GM19324 (cell line): ENCODE results near the gene AMZ2.

Experiments
- ATAC-seq: cut with Tn5 transposase; IDR thresholded peaks from one replicate; pipeline ENCODE4 v1.9.1; 2021; ENCODE audit warnings: mild to moderate bottlenecking, moderate library complexity; ENCODE audit not compliant: unreplicated experiment, low FRiP score

Gene AMZ2

GRCh38 chr17:68290268-68290954 lies 42.6 kb downstream of the AMZ2 start:
- no peak for ATAC-seq

GRCh38 chr17:68290955-68291835 lies 43.4 kb downstream of the AMZ2 start, which contains the start of the genes ARSG and SLC16A6:
ARSG (plus strand) TSS chr17:68291495; CDS start chr17:68307494, 15,999 bp downstream.
SLC16A6 (minus strand) TSS chr17:68291127; CDS start chr17:68278320, 12,807 bp downstream.
- peak; percentile 61 for ATAC-seq

GRCh38 chr17:68291836-68292688 lies 44.2 kb downstream of the AMZ2 start:
- peak; percentile 67 for ATAC-seq

GRCh38 chr17:68292689-68293040 lies 44.8 kb downstream of the AMZ2 start:
- no peak for ATAC-seq

GRCh38 chr17:68293490-68294195 lies 45.8 kb downstream of the AMZ2 start:
- ATAC-seq: no peak

- ATAC-seq: no peak
Observed at GRCh38 chr17:68294196-68294555, 46.3 kb downstream of the AMZ2 start.

GRCh38 chr17:68294617-68295016 lies 46.8 kb downstream of the AMZ2 start:
- no peak for ATAC-seq

- no peak for ATAC-seq
Observed at GRCh38 chr17:68295086-68295485, 47.2 kb downstream of the AMZ2 start.

- no peak for ATAC-seq
Observed at GRCh38 chr17:68296217-68297191, 48.7 kb downstream of the AMZ2 start.

GRCh38 chr17:68297195-68297594 lies 49.4 kb downstream of the AMZ2 start:
- ATAC-seq: no peak

GRCh38 chr17:68298601-68299000 lies 50.8 kb downstream of the AMZ2 start:
- ATAC-seq: no peak

- no peak for ATAC-seq
Observed at GRCh38 chr17:68299817-68300216, 52.0 kb downstream of the AMZ2 start.

GRCh38 chr17:68301438-68301959 lies 53.7 kb downstream of the AMZ2 start:
- ATAC-seq: no peak

GRCh38 chr17:68302066-68302564 lies 54.3 kb downstream of the AMZ2 start:
- ATAC-seq: no peak

GRCh38 chr17:68302666-68303065 lies 54.8 kb downstream of the AMZ2 start:
- ATAC-seq: no peak

GRCh38 chr17:68304706-68305105 lies 56.9 kb downstream of the AMZ2 start:
- ATAC-seq: no peak

- ATAC-seq: no peak
Observed at GRCh38 chr17:68305142-68305541, 57.3 kb downstream of the AMZ2 start.
